Subcutaneous abdominal adipose tissue (tissue), 5 donors: ENCODE results near the gene C2CD2.
A peak's percentile ranks its signal among the peaks of the same experiment; 100 is the strongest.

Experiments
- H3K27ac ChIP-seq: one replicate; pipeline ENCODE4 v1.7.0; 2013; ENCODE audit warnings: low read depth, mild to moderate bottlenecking, inconsistent platforms, low read length, moderate library complexity
- H3K27me3 ChIP-seq, 5 donors: one replicate each; pipeline ENCODE4 v1.7.0; 2013; ENCODE audit warnings: low read length in 5 of 5, inconsistent platforms in 1 of 5; ENCODE audit not compliant: control insufficient read depth in 5 of 5, insufficient read depth in 4 of 5
- H3K36me3 ChIP-seq, 5 donors: one replicate each; pipeline ENCODE4 v1.7.0; 2013; ENCODE audit warnings: low read length in 5 of 5; ENCODE audit not compliant: control insufficient read depth in 5 of 5, insufficient read depth in 5 of 5
- H3K4me1 ChIP-seq, 5 donors: one replicate each; pipeline ENCODE4 v1.7.0; 2013; ENCODE audit warnings: low read length in 5 of 5, mild to moderate bottlenecking in 3 of 5, moderate library complexity in 1 of 5; ENCODE audit not compliant: control insufficient read depth in 5 of 5, insufficient read depth in 5 of 5
- H3K4me3 ChIP-seq, 5 donors: one replicate each; pipeline ENCODE4 v1.7.0; 2013; ENCODE audit warnings: low read length in 5 of 5, low read depth in 1 of 5
- H3K9ac ChIP-seq, 5 donors: one replicate each; pipeline ENCODE4 v1.7.0; 2013; ENCODE audit warnings: low read length in 5 of 5, mild to moderate bottlenecking in 4 of 5, moderate library complexity in 3 of 5
- H3K9me3 ChIP-seq, 5 donors: one replicate each; pipeline ENCODE4 v1.7.0; 2013; ENCODE audit warnings: low read length in 5 of 5; ENCODE audit not compliant: control insufficient read depth in 5 of 5
- donor health status: healthy.
- donor health status: healthy.
- donor health status: healthy.
- donor health status: healthy.
- donor health status: healthy.

C2CD2 gene

GRCh38 chr21:41933313-41934079, 20.3 kb downstream of the C2CD2 start:
- H3K27ac ChIP-seq, result peak overlapping the region; percentile 88

GRCh38 chr21:41932576-41933312, 21.1 kb downstream of the C2CD2 start:
- peak overlapping the region in 3 of 5 donors; percentile 38 to 70 (median 69) for H3K9ac ChIP-seq
- peak overlapping the region in 3 of 5 donors; percentile 10 to 68 (median 65) for H3K4me3 ChIP-seq

More at GRCh38 chr21:41933313-41934079, 20.3 kb downstream of the C2CD2 start:
- no peaks in the 10 kb centered on the region for H3K9me3 ChIP-seq
- peaks cover 0 to 8% (median 0%) of the 10 kb centered on the region in 5 donors for H3K36me3 ChIP-seq
- H3K4me1 ChIP-seq, result peaks cover 9 to 49% (median 47%) of the 10 kb centered on the region in 5 donors
- peak overlapping the region; percentile 43 to 68 (median 60) for H3K4me3 ChIP-seq
- no peaks in the 10 kb centered on the region for H3K27me3 ChIP-seq
- H3K9ac ChIP-seq, result peak overlapping the region in 4 of 5 donors; percentile 38 to 70 (median 66)

GRCh38 chr21:41932191-41932575, 21.6 kb downstream of the C2CD2 start:
- Histone ChIP-seq H3K4me1 (peaks cover 12 to 61% (median 57%) of the 10 kb centered on the region in 5 donors), H3K36me3 (peaks cover 0 to 6% (median 0%) of the 10 kb centered on the region in 5 donors), H3K9ac (peak overlapping the region in 1 of 5 donors; percentile 70), H3K9me3 (no peaks in the 10 kb centered on the region), H3K27ac (peak overlapping the region; percentile 88), H3K4me3 (no peak overlapping the region), H3K27me3 (no peaks in the 10 kb centered on the region)

More at GRCh38 chr21:41932576-41933312, 21.1 kb downstream of the C2CD2 start:
- Histone ChIP-seq H3K36me3 (peaks cover 0 to 6% (median 3%) of the 10 kb centered on the region in 5 donors), H3K27ac (peak overlapping the region; percentile 88), H3K4me1 (peaks cover 12 to 55% (median 54%) of the 10 kb centered on the region in 5 donors), H3K27me3 (no peaks in the 10 kb centered on the region), H3K9me3 (no peaks in the 10 kb centered on the region)

- H3K9ac ChIP-seq, result no peak overlapping the region
- no peaks in the 10 kb centered on the region for H3K27me3 ChIP-seq
- H3K9me3 ChIP-seq, result no peaks in the 10 kb centered on the region
- H3K4me1 ChIP-seq, result peaks cover 15 to 72% (median 69%) of the 10 kb centered on the region in 5 donors
- H3K27ac ChIP-seq, result peak overlapping the region; percentile 88
- peaks cover 0 to 6% (median 0%) of the 10 kb centered on the region in 5 donors for H3K36me3 ChIP-seq
- no peak overlapping the region for H3K4me3 ChIP-seq
Observed at GRCh38 chr21:41931041-41931451, 22.8 kb downstream of the C2CD2 start.

GRCh38 chr21:41929248-41929647, 24.6 kb downstream of the C2CD2 start:
- Histone ChIP-seq H3K9ac (peak overlapping the region in 1 of 5 donors; percentile 44), H3K27ac (peak overlapping the region; percentile 76), H3K36me3 (peaks cover 0 to 4% (median 0%) of the 10 kb centered on the region in 5 donors), H3K4me3 (no peak overlapping the region), H3K9me3 (no peaks in the 10 kb centered on the region), H3K4me1 (peaks cover 18 to 89% (median 84%) of the 10 kb centered on the region in 5 donors), H3K27me3 (no peaks in the 10 kb centered on the region)

GRCh38 chr21:41928621-41929220, 25.1 kb downstream of the C2CD2 start:
- H3K4me3 ChIP-seq, result no peak overlapping the region
- no peaks in the 10 kb centered on the region for H3K27me3 ChIP-seq
- no peaks in the 10 kb centered on the region for H3K9me3 ChIP-seq
- H3K27ac ChIP-seq, result peak overlapping the region; percentile 99
- H3K36me3 ChIP-seq, result peaks cover 0 to 4% (median 0%) of the 10 kb centered on the region in 5 donors
- H3K4me1 ChIP-seq, result peaks cover 17 to 89% (median 84%) of the 10 kb centered on the region in 5 donors
- no peak overlapping the region for H3K9ac ChIP-seq

GRCh38 chr21:41927727-41928409, 25.9 kb downstream of the C2CD2 start:
- Histone ChIP-seq H3K27me3 (no peaks in the 10 kb centered on the region), H3K27ac (peak overlapping the region; percentile 99), H3K9me3 (no peaks in the 10 kb centered on the region), H3K9ac (peak overlapping the region in 1 of 5 donors; percentile 5), H3K4me1 (peaks cover 15 to 86% (median 84%) of the 10 kb centered on the region in 5 donors), H3K4me3 (peak overlapping the region in 1 of 5 donors; percentile 14), H3K36me3 (peaks cover 0 to 4% (median 0%) of the 10 kb centered on the region in 5 donors)

GRCh38 chr21:41926807-41927171, 27.0 kb downstream of the C2CD2 start:
- no peaks in the 10 kb centered on the region for H3K27me3 ChIP-seq
- H3K4me3 ChIP-seq, result peak overlapping the region; percentile 52 to 76 (median 65)
- peaks cover 11 to 85% (median 83%) of the 10 kb centered on the region in 5 donors for H3K4me1 ChIP-seq
- peak overlapping the region; percentile 74 to 98 (median 83) for H3K9ac ChIP-seq
- peaks cover 0 to 4% (median 0%) of the 10 kb centered on the region in 5 donors for H3K36me3 ChIP-seq
- H3K27ac ChIP-seq, result peak overlapping the region; percentile 99
- no peaks in the 10 kb centered on the region for H3K9me3 ChIP-seq

- Histone ChIP-seq H3K9ac (peak overlapping the region; percentile 74 to 98 (median 83)), H3K27me3 (no peaks in the 10 kb centered on the region), H3K4me3 (peak overlapping the region; percentile 52 to 76 (median 65)), H3K9me3 (no peaks in the 10 kb centered on the region), H3K27ac (peak overlapping the region; percentile 99), H3K36me3 (peaks cover 0 to 4% (median 0%) of the 10 kb centered on the region in 5 donors), H3K4me1 (peaks cover 11 to 89% (median 87%) of the 10 kb centered on the region in 5 donors)
Observed at GRCh38 chr21:41926117-41926806, 27.6 kb downstream of the C2CD2 start.
